HG03025 (cell line): Measurements from ENCODE around the gene SCG3.
"Not testable (repeated sequence)": the region's sequence is repeated elsewhere in the genome, so short reads cannot be mapped to it uniquely, and the experiment has no call there.

Source experiments
- ATAC-seq: cut with Tn5 transposase; IDR thresholded peaks from one replicate; pipeline ENCODE4 v1.9.1; 2021; ENCODE audit warnings: mild to moderate bottlenecking, moderate library complexity; ENCODE audit not compliant: unreplicated experiment, low FRiP score

Gene SCG3

GRCh38 chr15:51681303-51681963, at the start of gene SCG3:
TSS of gene SCG3 (plus strand) at chr15:51681503. CDS start at chr15:51681756, 253 bp downstream.
- no peak for ATAC-seq

GRCh38 chr15:51634591-51635198, 46.6 kb upstream of the SCG3 start:
- ATAC-seq, result no peak

- ATAC-seq, result no peak
Observed at GRCh38 chr15:51641490-51642130, 39.7 kb upstream of the SCG3 start.

GRCh38 chr15:51642696-51643095, 38.6 kb upstream of the SCG3 start:
- ATAC-seq, result no peak

GRCh38 chr15:51647128-51647562, 34.2 kb upstream of the SCG3 start:
- no peak for ATAC-seq

- ATAC-seq, result not testable (repeated sequence)
Observed at GRCh38 chr15:51648101-51648500, 33.2 kb upstream of the SCG3 start.

- not testable (repeated sequence) for ATAC-seq
Observed at GRCh38 chr15:51648643-51649042, 32.7 kb upstream of the SCG3 start.

GRCh38 chr15:51649659-51650521, 31.4 kb upstream of the SCG3 start:
- no peak for ATAC-seq

GRCh38 chr15:51652084-51652668, 29.1 kb upstream of the SCG3 start:
- no peak for ATAC-seq

GRCh38 chr15:51655401-51656057, 25.8 kb upstream of the SCG3 start:
- ATAC-seq, result not testable (repeated sequence)

- no peak for ATAC-seq
Observed at GRCh38 chr15:51658664-51659063, 22.6 kb upstream of the SCG3 start.

GRCh38 chr15:51661072-51661471, 20.2 kb upstream of the SCG3 start:
- ATAC-seq, result no peak

- no peak for ATAC-seq
Observed at GRCh38 chr15:51667478-51667877, 13.8 kb upstream of the SCG3 start.

- no peak for ATAC-seq
Observed at GRCh38 chr15:51668446-51668845, 12.9 kb upstream of the SCG3 start.

GRCh38 chr15:51669381-51669780, 11.9 kb upstream of the SCG3 start:
- ATAC-seq, result no peak

- ATAC-seq, result no peak
Observed at GRCh38 chr15:51672155-51672687, 9.1 kb upstream of the SCG3 start.

GRCh38 chr15:51672913-51673857, 8.1 kb upstream of the SCG3 start:
- no peak for ATAC-seq

GRCh38 chr15:51675234-51675633, 6.1 kb upstream of the SCG3 start:
- ATAC-seq, result no peak

GRCh38 chr15:51677021-51677420, 4.3 kb upstream of the SCG3 start:
- ATAC-seq, result no peak
